Sigmoid colon (tissue), 7 donors: ENCODE results near the gene GRB2. TPM values are rescaled to one million over a fixed set of nuclear protein-coding genes. Genes with fewer than 3 reads are reported as not detected.
"Not testable (repeated sequence)": the region's sequence is repeated elsewhere in the genome, so short reads cannot be mapped to it uniquely, and the experiment has no call there.

Experiments used
- DNase-seq: peaks from one replicate; pipeline ENCODE4 v3.0.0-alpha.2; 2019
- H3K27ac ChIP-seq, 4 donors: fragments of 200-600 bp; sonication (generic); one replicate each; pipeline ENCODE4 v1.5.1; 2016 to 2019; ENCODE audit warnings: mild to moderate bottlenecking in 1 of 4
- H3K27me3 ChIP-seq, 3 donors: fragments of 200-600 bp; sonication (generic); one replicate each; pipeline ENCODE4 v1.5.1; 2019; ENCODE audit warnings: mild to moderate bottlenecking in 1 of 3
- H3K36me3 ChIP-seq, 4 donors: fragments of 200-600 bp; sonication (generic); one replicate each; pipeline ENCODE4 v1.5.1; 2016 to 2019
- H3K4me1 ChIP-seq, 4 donors: fragments of 200-600 bp; sonication (generic); one replicate each; pipeline ENCODE4 v1.5.1; 2017 to 2019
- H3K4me3 ChIP-seq, 4 donors: fragments of 200-600 bp; sonication (generic); one replicate each; pipeline ENCODE4 v1.5.1; 2017 to 2019; ENCODE audit warnings: mild to moderate bottlenecking in 2 of 4, moderate library complexity in 1 of 4
- H3K9me3 ChIP-seq, 4 donors: fragments of 200-600 bp in 3 of 4; sonication (generic) in 3 of 4; one replicate each; pipeline versions ENCODE4 v1.5.1 to v1.6.1; 2013 to 2019
- CTCF ChIP-seq, 4 experiments: fragments of 450-650 bp in 3 of 4; fragments of 200-600 bp in 1 of 4; IDR thresholded peaks; one replicate each; pipeline ENCODE4 v1.5.1; 2016 to 2019; ENCODE audit warnings: antibody characterized with exemption in 4 of 4, mild to moderate bottlenecking in 3 of 4, moderate library complexity in 2 of 4
- EP300 ChIP-seq, 4 donors: sonication (generic); formaldehyde crosslinking; IDR thresholded peaks; one replicate each; pipeline ENCODE4 v1.6.1; 2017; ENCODE audit warnings: antibody characterized with exemption in 4 of 4
- POLR2A ChIP-seq, 2 donors: fragments of 450-650 bp; IDR thresholded peaks; one replicate each; pipeline ENCODE4 v1.6.1; 2016; ENCODE audit warnings: antibody characterized with exemption in 2 of 2, mild to moderate bottlenecking in 2 of 2, moderate library complexity in 2 of 2
- POLR2AphosphoS5 ChIP-seq, 4 donors: sonication (generic); formaldehyde crosslinking; IDR thresholded peaks; one replicate each; pipeline ENCODE4 v1.6.1; 2017; ENCODE audit warnings: antibody characterized with exemption in 4 of 4
- WGBS, 2 donors: extraction: QIAGEN DNeasy Blood & Tissue Kit; methylation state at CpG; one replicate each; pipeline ENCODE4 v1.1.7; 2013; 5-methylcytosine and 5-hydroxymethylcytosine counted together
- intact Hi-C: fragments of 100-400 bp; cut with DNase I; formaldehyde crosslinking; loops from one replicate; pipeline ENCODE4 v1.15.1; 2023
- polyA plus RNA-seq, 3 donors: library from polyadenylated mRNA; stranded (reverse); fragments of 200-250 nt; gene quantifications; one replicate each; pipeline ENCODE4 v1.2.3, GENCODE V29; 2013
- total RNA-seq, 4 donors: library from RNA; depleted of rRNA; stranded (reverse); fragments of >200 nt; gene quantifications; one replicate each; pipeline ENCODE4 v1.1.0, GENCODE V29; 2016
- donor health status: healthy with polysubstance abuse.
- donor health status: Bipolar disorder and iron deficiency.
- donor health status: healthy.

The GRB2 gene
- total and polyA plus RNA-seq, 7 donors: 56.5 to 103 (median 81.3) TPM

DNA sequence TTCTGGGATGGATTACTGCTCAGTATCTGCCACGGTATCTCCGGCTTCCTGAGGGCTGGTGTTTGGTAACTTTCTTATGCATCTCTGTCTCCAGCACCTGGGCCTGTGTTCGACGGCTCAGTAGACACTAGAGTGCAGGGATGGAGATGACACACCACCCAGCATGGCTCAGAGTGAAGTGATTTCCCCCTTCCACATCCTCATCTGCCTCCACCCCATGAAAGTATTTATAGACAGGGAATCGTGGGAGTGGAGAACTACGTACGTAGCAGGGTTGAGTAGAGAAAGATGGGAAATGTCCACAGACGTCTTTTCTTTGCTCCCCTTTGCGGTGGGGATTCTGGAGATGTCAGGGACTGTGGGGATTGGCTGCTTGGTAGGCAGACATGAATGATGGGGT, 104.4 kb downstream of the GRB2 start:
- no peaks in the 10 kb centered on the region for H3K36me3 ChIP-seq
- no peaks in the 10 kb centered on the region for H3K27me3 ChIP-seq
- DNase-seq: no peak
- H3K9me3 ChIP-seq: no peaks in the 10 kb centered on the region
- H3K4me3 ChIP-seq: no peak overlapping the region
- intact Hi-C loops: no loop called here
- no peak for TF ChIP-seq POLR2A (IDR thresholded peaks at IDR 0.05)
- TF ChIP-seq CTCF (IDR thresholded peaks at IDR 0.05): no peak
- no peak for TF ChIP-seq EP300 (IDR thresholded peaks at IDR 0.05)
- no peak for TF ChIP-seq POLR2AphosphoS5 (IDR thresholded peaks at IDR 0.05)
- H3K27ac ChIP-seq: no peak overlapping the region
- WGBS, 2 donors: 81 to 83% methylated on average over 9 of the region's 9 CpGs
- H3K4me1 ChIP-seq: no peaks in the 10 kb centered on the region

DNA sequence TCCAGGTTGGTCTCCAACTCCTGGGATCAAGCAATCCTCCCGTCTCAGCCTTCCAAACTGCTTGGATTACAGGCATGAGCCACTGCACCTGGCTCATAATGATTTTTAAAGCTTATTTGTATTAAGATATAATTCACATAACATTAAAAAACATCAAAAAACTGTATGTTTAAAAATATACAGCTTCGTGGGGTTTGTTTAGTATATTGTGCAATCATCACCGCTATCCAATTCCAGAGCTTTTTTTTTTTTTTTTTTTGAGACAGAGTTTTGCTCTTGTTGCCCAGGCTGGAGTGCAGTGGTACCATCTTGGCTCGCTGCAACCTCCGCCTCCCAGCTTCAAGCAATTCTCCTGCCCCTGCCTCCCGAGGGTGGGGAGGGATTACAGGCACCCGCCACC, 105.2 kb downstream of the GRB2 start:
- H3K4me1 ChIP-seq: no peaks in the 10 kb centered on the region
- intact Hi-C loops: no loop called here

DNA sequence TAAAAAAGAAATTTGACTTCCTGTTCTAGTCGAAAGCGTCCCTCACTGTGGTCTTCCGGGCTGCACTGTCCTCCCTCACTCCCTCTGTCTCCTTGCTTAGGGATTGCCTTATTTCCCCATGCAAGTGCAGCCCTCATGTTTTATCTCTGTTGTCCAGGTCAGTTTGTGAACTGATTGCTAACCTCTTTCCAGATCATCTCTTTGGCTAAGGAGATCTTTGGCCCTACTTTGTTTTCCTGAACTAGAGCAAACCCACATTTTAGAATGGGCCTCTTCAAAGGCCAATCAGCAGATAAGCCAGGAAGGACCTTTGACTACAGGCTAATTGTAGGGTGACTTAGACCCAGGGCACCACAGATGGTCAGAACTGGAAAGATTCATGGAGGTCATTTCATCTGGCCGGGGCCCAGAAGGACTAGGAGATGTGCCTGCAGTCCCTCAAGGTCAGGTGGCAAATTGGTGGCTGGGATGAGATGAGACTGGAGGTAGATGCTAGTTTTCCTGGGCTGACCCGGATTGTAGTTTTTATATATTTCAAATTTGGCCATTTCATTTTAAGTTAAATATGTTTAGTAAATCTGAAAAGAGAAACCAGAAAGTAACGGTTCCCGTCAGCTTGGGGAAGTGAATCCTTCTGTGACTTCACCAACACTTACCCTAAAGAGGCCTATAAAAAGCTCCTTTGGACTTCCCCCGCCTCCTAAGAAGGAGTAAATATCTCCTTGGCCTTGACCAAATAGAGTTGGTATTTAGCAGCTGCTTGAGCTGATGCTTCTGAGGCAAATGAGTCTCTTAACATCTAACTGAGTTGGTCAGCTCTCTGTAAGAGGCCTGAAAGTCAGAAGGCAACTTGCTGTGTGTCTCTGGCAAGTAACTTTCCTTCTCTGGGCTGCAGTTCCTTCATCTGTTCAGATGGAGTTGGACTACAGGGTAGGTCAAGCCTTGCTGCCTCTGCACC, 110.0 kb downstream of the GRB2 start:
- H3K36me3 ChIP-seq: no peaks in the 10 kb centered on the region
- TF ChIP-seq CTCF (IDR thresholded peaks at IDR 0.05) (no peak), POLR2AphosphoS5 (IDR thresholded peaks at IDR 0.05) (peak in 1 of 4 donors; percentile 20)
- DNase-seq: no peak
- no peak overlapping the region for H3K4me3 ChIP-seq
- peak overlapping the region; percentile 31 to 64 (median 49) for H3K27ac ChIP-seq
- intact Hi-C loops: no loop called here
- H3K27me3 ChIP-seq: no peaks in the 10 kb centered on the region
- peaks cover 0 to 1% (median 0%) of the 10 kb centered on the region in 4 donors for H3K4me1 ChIP-seq
- no peaks in the 10 kb centered on the region for H3K9me3 ChIP-seq
- 53 to 78% methylated on average over 8 of the region's 8 CpGs for WGBS, 2 donors

More for the DNA sequence above, 105.2 kb downstream of the GRB2 start:
- 79 to 80% methylated on average over 7 of the region's 7 CpGs for WGBS, 2 donors
- Histone ChIP-seq H3K27ac (no peak overlapping the region), H3K4me3 (no peak overlapping the region), H3K36me3 (no peaks in the 10 kb centered on the region), H3K9me3 (no peaks in the 10 kb centered on the region), H3K27me3 (no peaks in the 10 kb centered on the region)
- DNase-seq: no peak
- TF ChIP-seq EP300 (IDR thresholded peaks at IDR 0.05) (no peak), POLR2A (IDR thresholded peaks at IDR 0.05) (no peak), CTCF (IDR thresholded peaks at IDR 0.05) (no peak), POLR2AphosphoS5 (IDR thresholded peaks at IDR 0.05) (no peak)

- H3K27me3 ChIP-seq, H3K4me3 ChIP-seq, H3K36me3 ChIP-seq, intact Hi-C loops, DNase-seq, H3K9me3 ChIP-seq: not testable (repeated sequence)
- peaks cover 0 to 15% (median 5%) of the 10 kb centered on the region in 4 donors for H3K4me1 ChIP-seq
- 82 to 87% methylated on average over 16 of the region's 16 CpGs for WGBS, 2 donors
- peak overlapping the region in 1 of 4 donors; percentile 29 for H3K27ac ChIP-seq
Observed at GRCh38 chr17:75292810-75293448, 112.5 kb downstream of the GRB2 start.

- H3K4me1 ChIP-seq: peaks cover 0 to 15% (median 5%) of the 10 kb centered on the region in 4 donors
- H3K4me3 ChIP-seq: peak overlapping the region; percentile 65 to 78 (median 74)
- peak; percentile 84 for DNase-seq
- intact Hi-C loops: loop anchor here (2.0 to 10.0 kb wide), 3 partner anchors 19 to 295 kb away; partner anchors contain the start of genes CASKIN2, MIF4GD, MYO15B and TSEN54
- TF ChIP-seq EP300 (IDR thresholded peaks at IDR 0.05) (no peak), POLR2AphosphoS5 (IDR thresholded peaks at IDR 0.05) (no peak), POLR2A (IDR thresholded peaks at IDR 0.05) (no peak), CTCF (IDR thresholded peaks at IDR 0.05) (no peak)
- peak overlapping the region; percentile 90 to 97 (median 94) for H3K27ac ChIP-seq
- H3K9me3 ChIP-seq: no peaks in the 10 kb centered on the region
- peaks cover 0 to 18% (median 3%) of the 10 kb centered on the region in 4 donors for H3K36me3 ChIP-seq
- 2% methylated on average over 26 of the region's 26 CpGs for WGBS, 2 donors
- H3K27me3 ChIP-seq: no peaks in the 10 kb centered on the region
Observed at GRCh38 chr17:75289832-75290337, 115.6 kb downstream of the GRB2 start.
